Measurements from ENCODE around the gene KCTD11. TPM values are rescaled to one million over a fixed set of nuclear protein-coding genes. Genes with fewer than 3 reads are reported as not detected.
"Not testable (repeated sequence)": the region's sequence is repeated elsewhere in the genome, so short reads cannot be mapped to it uniquely, and the experiment has no call there.

The KCTD11 gene
- total RNA-seq, 2 experiments from 2014 or later: 5.8 to 5.9 TPM

DNA sequence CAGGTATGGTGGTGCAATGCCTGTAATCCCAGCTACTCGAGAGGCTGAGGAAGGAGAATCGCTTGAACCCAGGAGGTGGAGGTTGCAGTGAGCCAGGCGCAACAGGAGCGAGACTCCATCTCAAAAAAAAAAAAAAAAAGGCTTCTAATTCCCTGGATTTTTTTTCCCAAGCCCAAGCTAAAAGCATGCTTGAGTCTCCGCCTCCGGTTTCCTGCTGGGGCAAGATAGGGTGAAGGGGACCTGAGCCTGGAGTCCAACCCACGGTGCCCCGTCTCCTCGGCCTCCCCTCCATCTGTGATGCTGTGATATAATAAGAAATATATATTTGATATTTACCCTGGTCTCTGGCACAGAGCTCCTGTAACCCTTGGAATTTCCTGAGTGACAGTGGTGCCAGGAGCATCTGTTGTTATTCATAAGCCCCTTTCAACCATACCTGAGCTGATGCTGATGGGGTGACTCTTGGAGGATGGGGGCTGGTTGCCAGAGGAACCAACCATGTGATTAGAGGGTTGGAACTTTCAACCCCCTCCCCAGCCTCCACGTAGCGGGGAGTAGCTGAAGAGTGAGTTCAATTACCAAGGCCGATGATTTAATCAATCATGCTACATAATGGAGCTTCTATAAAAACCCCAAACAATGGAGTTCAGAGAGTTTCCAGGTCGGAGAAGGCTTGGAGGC lies 16.1 kb downstream of the KCTD11 start:
- no peaks in the 10 kb centered on the region for H3K9me3 Mint-ChIP-seq
- DNase-seq: no peak
- H3K4me3 Mint-ChIP-seq: no peak overlapping the region
- H3K36me3 Mint-ChIP-seq (ENCODE audit: low read depth): no peaks in the 10 kb centered on the region
- ChIA-PET POLR2A (interaction anchor here (0.7 kb wide), 1 partner anchor 117 kb away, joined by 3 read pairs; no protein-coding TSS in a partner anchor), CTCF (interaction anchor here (0.9 to 1.1 kb wide), 2 partner anchors 69 to 193 kb away, joined by 3 to 4 read pairs; partner anchors contain the start of gene SENP3)
- no peak overlapping the region for H3K27ac Mint-ChIP-seq
- H3K27me3 Mint-ChIP-seq: peaks cover 14% of the 10 kb centered on the region
- H3K4me1 Mint-ChIP-seq: no peaks in the 10 kb centered on the region

DNA sequence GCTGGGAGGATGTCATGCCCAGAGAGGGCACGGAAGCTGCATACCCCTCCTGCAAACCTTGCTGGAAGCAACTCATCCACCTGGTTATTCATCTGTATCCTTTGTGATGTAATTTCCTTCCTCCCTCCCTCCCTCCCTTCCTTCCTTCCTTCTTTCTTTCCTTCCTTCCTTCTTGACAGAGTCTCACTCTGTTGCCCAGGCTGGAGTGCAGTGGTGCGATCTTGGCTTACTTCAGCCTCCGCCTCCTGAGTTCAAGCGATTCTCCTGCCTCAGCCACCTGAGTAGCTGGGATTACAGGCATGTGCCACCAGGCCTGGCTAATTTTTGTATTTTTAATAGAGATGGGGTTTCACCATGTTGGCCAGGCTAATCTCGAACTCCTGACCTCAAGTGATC lies 16.6 kb downstream of the KCTD11 start:
- H3K27me3 Mint-ChIP-seq: peaks cover 14% of the 10 kb centered on the region
- CTCF ChIA-PET: interaction anchor here (1.3 kb wide), 1 partner anchor 13 kb away, joined by 3 read pairs; no protein-coding TSS in a partner anchor
- not testable (repeated sequence) for H3K27ac Mint-ChIP-seq; DNase-seq; H3K36me3 Mint-ChIP-seq (ENCODE audit: low read depth); H3K9me3 Mint-ChIP-seq; H3K4me3 Mint-ChIP-seq; H3K4me1 Mint-ChIP-seq
- POLR2A ChIA-PET: interaction anchor here (0.7 kb wide), 1 partner anchor 116 kb away, joined by 3 read pairs; no protein-coding TSS in a partner anchor

GRCh38 chr17:7369825-7370224 lies 17.9 kb downstream of the KCTD11 start:
- ChIA-PET POLR2A (interaction anchor here (1.1 to 1.2 kb wide), 2 partner anchors 13 to 33 kb away, joined by 3 read pairs; no protein-coding TSS in a partner anchor), CTCF (interaction anchor here (0.8 to 1.3 kb wide), 2 partner anchors 14 kb away, joined by 3 to 5 read pairs; no protein-coding TSS in a partner anchor)
- H3K4me1 Mint-ChIP-seq: no peaks in the 10 kb centered on the region
- peaks cover 14% of the 10 kb centered on the region for H3K27me3 Mint-ChIP-seq
- no peaks in the 10 kb centered on the region for H3K36me3 Mint-ChIP-seq (ENCODE audit: low read depth)
- no peak for DNase-seq
- no peak overlapping the region for H3K4me3 Mint-ChIP-seq
- no peak overlapping the region for H3K27ac Mint-ChIP-seq
- no peaks in the 10 kb centered on the region for H3K9me3 Mint-ChIP-seq

GRCh38 chr17:7370853-7371252 lies 18.9 kb downstream of the KCTD11 start:
- POLR2A ChIA-PET: interaction anchor here (0.9 to 1.2 kb wide), 3 partner anchors 11 to 34 kb away, joined by 3 to 4 read pairs (median 3); no protein-coding TSS in a partner anchor
- Mint-ChIP-seq H3K4me3 (no peak overlapping the region), H3K27me3 (peaks cover 14% of the 10 kb centered on the region), H3K9me3 (no peaks in the 10 kb centered on the region), H3K4me1 (no peaks in the 10 kb centered on the region), H3K27ac (no peak overlapping the region), H3K36me3 (ENCODE audit: low read depth) (no peaks in the 10 kb centered on the region)
- CTCF ChIA-PET: interaction anchor here (0.6 to 1.8 kb wide), 5 partner anchors 8 to 70 kb away, joined by 3 to 5 read pairs (median 4); no protein-coding TSS in a partner anchor
- DNase-seq: no peak

- CTCF ChIA-PET: no interaction called here
- H3K4me3 Mint-ChIP-seq: no peak overlapping the region
- peaks cover 22% of the 10 kb centered on the region for H3K27me3 Mint-ChIP-seq
- POLR2A ChIA-PET: interaction anchor here (1.3 kb wide), 1 partner anchor 141 kb away, joined by 3 read pairs; no protein-coding TSS in a partner anchor
- no peak for DNase-seq
- H3K9me3 Mint-ChIP-seq: peaks cover 3% of the 10 kb centered on the region
- no peak overlapping the region for H3K27ac Mint-ChIP-seq
- no peaks in the 10 kb centered on the region for H3K36me3 Mint-ChIP-seq (ENCODE audit: low read depth)
- no peaks in the 10 kb centered on the region for H3K4me1 Mint-ChIP-seq
Observed at GRCh38 chr17:7374353-7374752, 22.4 kb downstream of the KCTD11 start.

DNA sequence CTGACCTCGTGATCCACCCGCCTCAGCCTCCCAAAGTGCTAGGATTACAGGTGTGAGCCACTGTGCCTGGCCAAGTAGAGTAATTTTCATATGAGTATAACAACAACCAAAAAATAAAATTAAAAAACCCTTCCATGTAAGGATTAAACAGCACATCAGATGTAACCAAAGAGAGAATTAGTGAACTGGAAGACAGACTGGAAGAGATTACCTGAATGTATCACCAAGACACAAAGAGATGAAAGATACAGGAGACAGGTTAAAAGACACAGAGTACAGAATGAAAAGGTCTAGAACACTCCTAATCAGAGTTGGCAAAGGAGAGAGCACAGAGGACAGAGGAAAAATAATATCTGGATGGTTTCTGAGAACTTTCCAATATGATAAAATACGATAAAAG lies 27.2 kb downstream of the KCTD11 start:
- POLR2A ChIA-PET: no interaction called here
- Mint-ChIP-seq H3K4me1 (peaks cover 4% of the 10 kb centered on the region), H3K4me3 (no peak overlapping the region), H3K36me3 (ENCODE audit: low read depth) (no peaks in the 10 kb centered on the region), H3K9me3 (peaks cover 5% of the 10 kb centered on the region), H3K27ac (no peak overlapping the region), H3K27me3 (peaks cover 40% of the 10 kb centered on the region)
- CTCF ChIA-PET: interaction anchor here (0.7 kb wide), 1 partner anchor 714 kb away, joined by 3 read pairs; no protein-coding TSS in a partner anchor
- no peak for DNase-seq

DNA sequence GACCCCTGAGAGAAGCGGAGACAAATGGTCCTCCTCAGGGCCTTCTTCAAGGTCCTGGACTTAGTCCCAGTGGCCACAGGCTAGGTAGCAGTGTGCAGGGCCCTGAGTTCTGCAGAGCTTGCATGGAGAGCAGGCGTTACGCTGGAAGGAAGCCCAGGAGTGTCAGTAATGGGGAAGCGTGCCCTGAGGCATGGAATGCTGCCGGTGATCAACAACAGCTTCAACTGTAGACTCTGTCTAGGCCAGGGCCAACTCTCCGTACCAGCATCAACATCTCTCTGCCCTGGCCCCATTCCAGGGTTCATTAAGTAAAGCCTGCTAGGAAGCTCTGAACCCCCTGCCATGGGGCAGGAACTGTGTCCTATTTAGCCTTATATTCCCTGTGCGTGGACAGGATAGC lies 28.4 kb downstream of the KCTD11 start:
- POLR2A ChIA-PET: interaction anchor here (1.2 kb wide), 1 partner anchor 60 kb away, joined by 5 read pairs; no protein-coding TSS in a partner anchor

DNA sequence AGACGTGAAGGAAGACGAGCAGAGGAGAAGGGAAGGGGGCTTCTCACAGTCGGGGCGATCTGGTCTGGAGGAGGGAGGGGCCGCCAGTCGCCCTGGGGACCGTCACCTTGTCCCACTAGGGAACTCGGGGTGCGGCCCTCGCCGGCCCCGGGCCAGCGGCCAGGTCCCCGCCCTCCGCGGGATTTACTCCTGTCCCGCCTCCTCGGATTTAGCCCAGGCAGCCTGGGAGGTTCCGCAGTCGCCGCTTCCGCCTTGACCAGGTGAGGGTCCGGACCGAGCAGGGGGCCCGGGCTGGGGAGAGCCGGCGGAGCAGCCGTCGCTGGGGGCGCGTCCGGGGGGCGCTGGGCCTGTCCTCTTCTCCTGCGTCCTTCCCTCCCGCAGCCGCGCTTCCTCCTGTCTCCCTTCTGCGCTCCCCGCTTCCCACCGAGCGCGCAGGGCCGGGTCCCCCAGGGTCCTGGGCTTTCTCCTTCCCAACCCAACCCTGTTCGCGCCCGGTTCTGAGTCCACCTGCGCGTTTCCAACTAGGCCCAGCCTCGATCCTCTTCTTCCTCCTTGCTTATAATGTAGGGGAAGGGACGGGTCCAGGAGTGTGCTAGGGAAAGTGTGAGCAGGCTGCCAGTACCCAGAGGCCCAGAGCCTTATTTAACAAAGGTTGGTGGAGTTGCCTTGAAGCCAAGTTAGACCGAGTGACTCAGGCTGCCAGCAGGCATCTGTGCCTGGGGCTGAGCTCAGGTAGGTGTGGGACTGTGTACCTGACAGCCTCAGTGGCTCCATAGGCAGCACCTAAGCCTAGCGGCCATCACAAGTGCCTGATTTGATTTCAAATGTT lies 29.1 kb downstream of the KCTD11 start, which contains the start of gene TNK1:
TNK1 (plus strand) TSS at position 235 of the 829 bp plus-strand sequence. CDS start 1,838 bp downstream, outside the sequence.
- Mint-ChIP-seq H3K9me3 (peaks cover 5% of the 10 kb centered on the region), H3K4me1 (peaks cover 9% of the 10 kb centered on the region), H3K36me3 (ENCODE audit: low read depth) (no peaks in the 10 kb centered on the region), H3K27me3 (peaks cover 40% of the 10 kb centered on the region), H3K27ac (no peak within 1 kb of the TSS), H3K4me3 (no peak within 1 kb of the TSS)
- DNase-seq: no peak
- ChIA-PET CTCF (no interaction called here), POLR2A (interaction anchor here (1.2 to 1.8 kb wide), 2 partner anchors 8 to 59 kb away, joined by 5 read pairs; no protein-coding TSS in a partner anchor)

More for the DNA sequence above, 28.4 kb downstream of the KCTD11 start:
- H3K27ac Mint-ChIP-seq: no peak overlapping the region
- no peaks in the 10 kb centered on the region for H3K36me3 Mint-ChIP-seq (ENCODE audit: low read depth)
- peaks cover 40% of the 10 kb centered on the region for H3K27me3 Mint-ChIP-seq
- CTCF ChIA-PET: no interaction called here
- H3K4me3 Mint-ChIP-seq: no peak overlapping the region
- H3K4me1 Mint-ChIP-seq: peaks cover 9% of the 10 kb centered on the region
- no peak for DNase-seq
- peaks cover 5% of the 10 kb centered on the region for H3K9me3 Mint-ChIP-seq

GRCh38 chr17:7382901-7383300 lies 30.9 kb downstream of the KCTD11 start:
- peak overlapping the region; percentile 7 for H3K4me3 Mint-ChIP-seq
- CTCF ChIA-PET: no interaction called here
- POLR2A ChIA-PET: interaction anchor here (0.8 to 3.7 kb wide), 8 partner anchors 9 to 125 kb away, joined by 3 to 16 read pairs (median 3); partner anchors contain the start of genes PLSCR3 and TMEM256

GRCh38 chr17:7383371-7383741 lies 31.4 kb downstream of the KCTD11 start:
- peaks cover 5% of the 10 kb centered on the region for H3K9me3 Mint-ChIP-seq
- DNase-seq: no peak
- peaks cover 9% of the 10 kb centered on the region for H3K4me1 Mint-ChIP-seq
- H3K27ac Mint-ChIP-seq: no peak overlapping the region
- POLR2A ChIA-PET: interaction anchor here (0.6 to 3.7 kb wide), 7 partner anchors 10 to 125 kb away, joined by 3 to 16 read pairs (median 5); partner anchors contain the start of genes PLSCR3, TMEM102 and TMEM256
- peaks cover 8% of the 10 kb centered on the region for H3K36me3 Mint-ChIP-seq (ENCODE audit: low read depth)
- CTCF ChIA-PET: no interaction called here
- no peak overlapping the region for H3K4me3 Mint-ChIP-seq
- H3K27me3 Mint-ChIP-seq: peaks cover 33% of the 10 kb centered on the region

More at GRCh38 chr17:7382901-7383300, 30.9 kb downstream of the KCTD11 start:
- Mint-ChIP-seq H3K9me3 (peaks cover 5% of the 10 kb centered on the region), H3K4me1 (peaks cover 9% of the 10 kb centered on the region), H3K27ac (no peak overlapping the region), H3K36me3 (ENCODE audit: low read depth) (peaks cover 8% of the 10 kb centered on the region), H3K27me3 (peaks cover 33% of the 10 kb centered on the region)
- no peak for DNase-seq

DNA sequence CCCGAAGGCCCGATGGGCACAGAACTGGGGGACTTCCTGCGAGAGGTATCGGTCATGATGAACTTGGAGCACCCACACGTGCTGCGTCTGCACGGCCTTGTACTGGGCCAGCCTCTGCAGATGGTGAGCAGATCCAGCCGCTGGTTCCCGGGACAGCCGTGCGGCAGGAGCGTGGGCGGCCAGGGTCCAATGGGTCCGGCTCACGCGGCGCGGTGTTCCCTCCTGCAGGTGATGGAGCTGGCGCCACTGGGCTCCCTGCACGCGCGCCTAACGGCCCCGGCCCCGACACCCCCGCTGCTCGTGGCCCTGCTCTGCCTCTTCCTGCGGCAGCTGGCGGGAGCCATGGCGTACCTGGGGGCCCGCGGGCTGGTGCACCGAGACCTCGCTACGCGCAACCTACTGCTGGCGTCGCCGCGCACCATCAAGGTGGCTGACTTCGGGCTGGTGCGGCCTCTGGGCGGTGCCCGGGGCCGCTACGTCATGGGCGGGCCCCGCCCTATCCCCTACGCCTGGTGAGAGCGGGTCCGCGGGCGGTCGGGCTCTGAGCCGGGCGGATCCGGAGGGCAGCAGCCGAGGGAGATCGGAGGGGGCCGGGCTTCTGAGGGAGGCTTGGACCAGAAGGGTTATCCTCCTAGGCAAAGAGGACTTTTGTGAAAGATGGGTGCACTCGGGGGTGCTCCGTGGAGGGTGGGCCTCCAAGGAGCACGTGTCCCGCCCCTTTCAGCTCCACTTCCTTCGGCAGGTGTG lies 32.0 kb downstream of the KCTD11 start:
- Mint-ChIP-seq H3K36me3 (ENCODE audit: low read depth) (peaks cover 8% of the 10 kb centered on the region), H3K9me3 (peaks cover 5% of the 10 kb centered on the region), H3K4me3 (peak overlapping the region; percentile 68), H3K4me1 (peaks cover 9% of the 10 kb centered on the region), H3K27ac (no peak overlapping the region), H3K27me3 (peaks cover 33% of the 10 kb centered on the region)
- ChIA-PET POLR2A (interaction anchor here (0.6 to 3.7 kb wide), 9 partner anchors 10 to 177 kb away, joined by 3 to 16 read pairs (median 5); partner anchors contain the start of genes ACAP1, PLSCR3, TMEM102 and TMEM256), CTCF (interaction anchor here (1.1 to 2.2 kb wide), 2 partner anchors 28 to 53 kb away, joined by 4 to 8 read pairs; no protein-coding TSS in a partner anchor)
- DNase-seq: peak; percentile 82

Measured in activated CD4-positive, alpha-beta memory T cell treated with anti-CD3 and anti-CD28 coated beads, Interleukin-2, amount 10 ng/mL, durations not matched to agents 7 days and 5 days (primary cell).